Esophagus mucosa (tissue), 1 donor: ENCODE measurements around the gene NUP188. TPM values are rescaled to one million over a fixed set of nuclear protein-coding genes. Genes with fewer than 3 reads are reported as not detected.

Experiments used
- ATAC-seq: fragments of 200-7000 bp; cut with Tn5 transposase; one replicate; pipeline ENCODE4 v1.9.1; 2020
- total RNA-seq: library from RNA; stranded (reverse); gene quantifications from one replicate; pipeline ENCODE4 v1.2.4, GENCODE V29; 2023
- donor health status: DM: yes; HTN: yes; CAD: no.

Gene NUP188, protein sequence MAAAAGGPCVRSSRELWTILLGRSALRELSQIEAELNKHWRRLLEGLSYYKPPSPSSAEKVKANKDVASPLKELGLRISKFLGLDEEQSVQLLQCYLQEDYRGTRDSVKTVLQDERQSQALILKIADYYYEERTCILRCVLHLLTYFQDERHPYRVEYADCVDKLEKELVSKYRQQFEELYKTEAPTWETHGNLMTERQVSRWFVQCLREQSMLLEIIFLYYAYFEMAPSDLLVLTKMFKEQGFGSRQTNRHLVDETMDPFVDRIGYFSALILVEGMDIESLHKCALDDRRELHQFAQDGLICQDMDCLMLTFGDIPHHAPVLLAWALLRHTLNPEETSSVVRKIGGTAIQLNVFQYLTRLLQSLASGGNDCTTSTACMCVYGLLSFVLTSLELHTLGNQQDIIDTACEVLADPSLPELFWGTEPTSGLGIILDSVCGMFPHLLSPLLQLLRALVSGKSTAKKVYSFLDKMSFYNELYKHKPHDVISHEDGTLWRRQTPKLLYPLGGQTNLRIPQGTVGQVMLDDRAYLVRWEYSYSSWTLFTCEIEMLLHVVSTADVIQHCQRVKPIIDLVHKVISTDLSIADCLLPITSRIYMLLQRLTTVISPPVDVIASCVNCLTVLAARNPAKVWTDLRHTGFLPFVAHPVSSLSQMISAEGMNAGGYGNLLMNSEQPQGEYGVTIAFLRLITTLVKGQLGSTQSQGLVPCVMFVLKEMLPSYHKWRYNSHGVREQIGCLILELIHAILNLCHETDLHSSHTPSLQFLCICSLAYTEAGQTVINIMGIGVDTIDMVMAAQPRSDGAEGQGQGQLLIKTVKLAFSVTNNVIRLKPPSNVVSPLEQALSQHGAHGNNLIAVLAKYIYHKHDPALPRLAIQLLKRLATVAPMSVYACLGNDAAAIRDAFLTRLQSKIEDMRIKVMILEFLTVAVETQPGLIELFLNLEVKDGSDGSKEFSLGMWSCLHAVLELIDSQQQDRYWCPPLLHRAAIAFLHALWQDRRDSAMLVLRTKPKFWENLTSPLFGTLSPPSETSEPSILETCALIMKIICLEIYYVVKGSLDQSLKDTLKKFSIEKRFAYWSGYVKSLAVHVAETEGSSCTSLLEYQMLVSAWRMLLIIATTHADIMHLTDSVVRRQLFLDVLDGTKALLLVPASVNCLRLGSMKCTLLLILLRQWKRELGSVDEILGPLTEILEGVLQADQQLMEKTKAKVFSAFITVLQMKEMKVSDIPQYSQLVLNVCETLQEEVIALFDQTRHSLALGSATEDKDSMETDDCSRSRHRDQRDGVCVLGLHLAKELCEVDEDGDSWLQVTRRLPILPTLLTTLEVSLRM (N-terminal part only)
- 43.5 TPM for total RNA-seq

DNA sequence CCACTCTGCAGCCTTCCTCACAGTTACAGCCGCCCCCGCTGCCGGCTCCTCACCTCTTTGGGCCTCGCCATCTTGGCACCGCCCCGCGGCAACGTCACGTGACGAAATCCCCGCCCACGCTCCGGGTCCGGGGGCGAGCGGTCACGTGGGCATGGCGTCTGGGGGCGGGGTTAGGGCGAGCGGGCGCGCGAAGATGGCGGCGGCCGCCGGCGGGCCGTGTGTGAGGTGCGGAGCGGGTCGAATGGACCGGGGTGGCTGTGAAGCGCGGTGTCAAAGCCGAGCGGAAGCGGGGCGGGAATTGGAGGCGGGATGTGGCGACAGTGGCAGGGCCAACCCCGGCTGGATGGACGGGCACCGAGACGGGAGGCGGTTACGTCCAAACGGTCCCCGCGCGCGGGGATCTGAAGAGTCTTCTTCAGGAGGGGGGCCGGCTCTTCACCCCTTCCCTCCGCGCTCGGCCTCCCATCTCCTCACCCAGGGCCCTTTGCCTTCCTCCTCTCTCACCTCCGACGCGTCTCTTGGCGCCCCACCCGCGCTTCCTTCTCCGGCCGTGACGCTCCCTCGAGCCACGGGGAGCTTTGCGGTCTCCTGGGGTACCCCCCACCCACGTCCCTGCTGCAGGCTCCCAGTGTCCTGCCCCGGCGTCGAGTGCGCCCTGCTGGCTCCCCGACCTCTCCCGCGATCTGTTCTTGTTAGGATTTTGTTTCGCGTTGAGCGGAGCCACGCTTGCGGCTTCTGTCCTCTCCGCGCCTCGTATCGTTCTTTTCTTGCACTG, at the start of gene NUP188, which contains the start of gene DOLK:
TSS of gene NUP188 (plus strand) at position 173 of the 775 bp plus-strand sequence. CDS start at position 194, 21 bp downstream.
TSS of gene DOLK (minus strand) at position 77 of the 775 bp plus-strand sequence. CDS start 300 bp downstream, outside the sequence.
- peak; percentile 90 for ATAC-seq

DNA sequence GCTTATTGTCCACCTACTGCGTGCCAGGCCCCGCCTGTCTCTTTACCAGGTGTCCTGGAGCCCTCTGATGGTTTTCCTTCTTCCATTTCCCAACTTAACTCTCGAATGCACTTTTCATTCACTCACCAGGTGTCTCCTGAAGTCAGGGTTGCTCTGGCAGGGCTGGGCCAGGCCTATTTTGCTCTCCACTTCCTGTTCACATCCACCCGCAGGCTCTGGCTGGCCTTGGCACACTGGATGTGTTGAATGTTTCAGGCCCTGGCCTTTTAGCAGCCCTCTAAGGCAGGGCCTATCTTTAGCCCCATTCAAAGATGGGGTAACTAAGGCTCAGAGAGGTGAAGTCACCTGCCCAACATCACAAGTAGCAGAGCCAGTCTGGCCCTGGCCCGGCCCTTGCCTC, 49.1 kb upstream of the NUP188 start:
- ATAC-seq = no peak

DNA sequence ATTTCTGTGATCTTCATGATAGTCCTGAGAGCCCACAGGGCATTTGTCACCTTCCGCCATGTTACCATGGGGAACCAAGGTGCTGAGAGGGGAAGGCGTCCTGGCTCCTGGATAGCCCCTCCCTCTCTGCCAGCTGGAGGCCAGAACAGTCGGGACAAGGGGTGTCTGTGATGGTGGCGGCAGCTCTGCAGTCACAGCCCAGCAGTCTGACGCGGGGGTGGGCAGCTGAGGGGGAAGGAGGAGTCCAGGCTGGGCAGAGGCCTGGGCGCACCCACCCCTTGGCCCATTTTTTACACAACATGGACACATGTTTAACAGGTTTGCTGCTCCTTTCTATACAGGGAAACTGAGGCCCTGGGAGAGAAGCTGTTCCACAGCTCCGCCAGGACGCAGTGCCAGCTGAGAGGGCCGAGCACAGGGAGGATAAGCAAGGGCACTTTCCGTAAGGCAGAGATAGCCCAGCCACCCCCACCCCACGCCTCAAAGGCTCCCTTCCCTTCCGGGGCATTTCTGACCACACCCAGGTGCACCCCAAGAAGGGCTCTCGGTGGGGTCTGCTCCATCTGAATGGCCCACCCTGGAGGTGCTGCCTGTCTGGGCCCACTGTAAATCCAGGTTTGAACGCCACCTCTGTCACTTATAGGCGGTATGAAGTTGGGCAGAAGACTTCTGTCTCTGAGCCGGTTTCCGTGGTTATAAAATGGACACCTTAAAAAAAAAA, 48.5 kb upstream of the NUP188 start:
- ATAC-seq = no peak

DNA sequence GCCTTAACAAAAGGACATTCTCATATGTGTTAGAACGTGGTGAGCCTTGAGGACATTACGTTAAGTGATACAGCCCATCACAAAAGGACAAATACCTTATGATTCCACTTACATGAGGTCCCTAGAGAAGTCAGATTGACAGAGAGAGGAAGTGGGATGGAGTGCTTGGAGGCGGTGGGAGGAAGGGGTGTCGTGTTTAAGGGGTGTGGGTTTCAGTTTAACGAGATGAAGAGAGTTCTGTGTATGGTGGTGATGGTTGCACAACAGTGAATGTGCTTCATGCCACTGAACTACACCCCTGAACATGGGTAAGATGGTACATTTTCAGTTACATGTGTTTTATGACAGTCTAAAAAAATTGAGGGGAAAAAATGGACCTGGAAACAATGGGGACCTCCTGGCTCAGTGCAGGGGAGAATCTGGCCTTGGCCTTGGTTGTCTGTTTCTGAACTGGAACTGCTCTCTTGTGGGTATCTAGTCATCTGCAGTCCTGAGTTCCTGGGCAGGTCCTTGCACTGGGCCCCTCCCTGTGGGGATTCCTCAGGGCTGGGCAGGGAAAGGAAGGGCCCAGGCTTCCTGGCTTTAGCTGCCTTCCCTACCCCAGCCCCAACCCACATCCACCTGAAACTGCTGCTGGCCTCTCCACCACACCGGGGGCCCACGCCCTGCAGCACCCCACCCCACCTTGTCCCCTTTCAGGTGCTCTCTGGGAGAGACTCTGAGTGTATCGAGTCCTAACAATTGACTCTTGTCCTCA, 47.8 kb upstream of the NUP188 start:
- peak; percentile 71 for ATAC-seq

DNA sequence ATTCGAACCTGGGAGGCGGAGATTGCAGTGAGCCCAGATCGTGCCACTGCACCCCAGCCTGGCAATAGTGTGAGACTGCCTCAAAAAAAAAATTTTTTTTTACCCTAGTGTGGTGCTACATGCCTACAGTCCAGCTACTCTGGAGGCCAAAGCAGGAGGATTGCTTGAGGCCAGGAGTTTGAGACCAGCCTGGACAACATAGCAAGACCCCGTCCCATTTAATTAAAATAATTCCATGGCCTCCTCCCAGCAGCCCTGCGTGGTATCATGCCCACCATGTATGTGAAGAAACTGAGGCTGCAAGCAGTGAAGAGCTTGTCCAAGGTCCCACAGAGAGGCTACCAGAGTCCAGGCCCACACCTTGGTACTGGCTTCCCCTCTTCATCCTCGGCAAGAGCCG, 46.1 kb upstream of the NUP188 start:
- ATAC-seq = no peak

DNA sequence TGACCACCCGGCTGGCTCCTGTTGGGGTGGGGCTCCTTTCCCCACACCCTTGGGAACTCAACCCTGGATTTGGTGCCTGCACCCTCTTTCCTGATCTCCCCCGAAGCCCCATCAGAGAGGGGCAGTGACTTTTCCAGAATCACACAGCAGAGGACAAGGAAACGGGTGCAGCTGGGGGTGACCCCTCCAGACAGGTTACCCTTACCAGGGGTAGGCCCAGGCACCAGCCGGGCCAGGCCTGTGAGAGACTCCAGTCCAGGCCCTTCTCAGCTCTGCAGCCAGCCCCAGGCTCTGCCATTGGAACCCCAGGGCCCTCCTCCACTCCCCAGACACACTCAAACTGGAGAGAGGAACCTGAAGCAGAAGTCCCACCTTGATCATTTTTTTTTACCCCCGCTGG, 45.7 kb upstream of the NUP188 start:
- peak; percentile 0 for ATAC-seq

DNA sequence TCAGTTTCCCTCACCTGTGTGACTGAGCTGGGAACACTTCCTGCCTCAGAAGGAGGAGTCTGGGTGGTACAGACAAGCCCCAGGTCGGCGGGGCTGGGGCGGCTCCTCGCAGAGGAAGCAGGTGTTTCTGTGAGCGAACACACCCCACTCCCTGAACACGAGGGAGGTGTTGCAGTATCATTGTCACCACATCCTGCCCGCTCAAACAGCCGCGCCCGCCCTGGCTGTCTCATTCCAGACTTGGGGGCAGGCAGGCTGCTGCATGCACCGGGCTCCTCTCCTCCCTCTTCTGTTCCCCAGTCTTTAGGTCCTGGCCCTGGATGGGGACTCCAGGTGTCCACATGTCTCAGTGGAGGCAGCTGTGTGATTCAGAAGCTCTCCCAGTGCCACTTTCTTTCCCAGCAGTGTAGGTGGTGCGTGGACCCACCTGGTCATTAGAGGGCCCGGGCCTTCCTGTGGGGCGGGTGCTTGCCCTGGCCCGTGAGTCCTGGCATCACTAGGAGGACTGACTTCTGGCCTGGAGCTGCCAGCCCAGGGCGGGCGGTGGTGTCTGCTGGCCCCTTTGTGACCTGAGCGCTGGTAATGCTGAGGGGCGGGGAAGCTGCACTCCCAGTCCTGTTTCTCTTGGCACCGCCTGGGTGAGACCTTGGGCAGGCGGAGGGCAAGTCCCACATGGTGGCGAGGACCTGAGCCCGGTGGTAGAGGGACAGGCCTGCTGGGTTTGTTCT, 45.0 kb upstream of the NUP188 start:
- peak; percentile 85 for ATAC-seq

DNA sequence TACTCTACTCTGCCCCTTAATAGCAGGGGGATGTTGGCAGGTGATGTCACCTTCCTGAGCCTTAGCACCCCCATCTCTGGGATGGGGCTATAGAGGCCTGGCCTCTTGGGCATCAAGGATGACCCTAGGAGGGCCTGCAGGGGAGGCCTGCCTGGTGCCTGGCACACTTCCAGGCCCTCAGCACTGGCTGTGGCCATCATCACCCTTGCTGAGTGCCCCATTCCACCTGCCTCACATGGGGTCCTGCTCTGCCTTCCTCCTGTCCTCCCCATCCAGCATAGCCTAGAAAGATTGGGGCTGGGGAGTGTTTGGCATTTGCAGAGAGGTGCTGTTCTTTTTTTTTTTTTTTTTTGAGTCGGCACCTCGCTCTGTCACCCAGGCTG, 44.4 kb upstream of the NUP188 start:
- ATAC-seq = no peak

DNA sequence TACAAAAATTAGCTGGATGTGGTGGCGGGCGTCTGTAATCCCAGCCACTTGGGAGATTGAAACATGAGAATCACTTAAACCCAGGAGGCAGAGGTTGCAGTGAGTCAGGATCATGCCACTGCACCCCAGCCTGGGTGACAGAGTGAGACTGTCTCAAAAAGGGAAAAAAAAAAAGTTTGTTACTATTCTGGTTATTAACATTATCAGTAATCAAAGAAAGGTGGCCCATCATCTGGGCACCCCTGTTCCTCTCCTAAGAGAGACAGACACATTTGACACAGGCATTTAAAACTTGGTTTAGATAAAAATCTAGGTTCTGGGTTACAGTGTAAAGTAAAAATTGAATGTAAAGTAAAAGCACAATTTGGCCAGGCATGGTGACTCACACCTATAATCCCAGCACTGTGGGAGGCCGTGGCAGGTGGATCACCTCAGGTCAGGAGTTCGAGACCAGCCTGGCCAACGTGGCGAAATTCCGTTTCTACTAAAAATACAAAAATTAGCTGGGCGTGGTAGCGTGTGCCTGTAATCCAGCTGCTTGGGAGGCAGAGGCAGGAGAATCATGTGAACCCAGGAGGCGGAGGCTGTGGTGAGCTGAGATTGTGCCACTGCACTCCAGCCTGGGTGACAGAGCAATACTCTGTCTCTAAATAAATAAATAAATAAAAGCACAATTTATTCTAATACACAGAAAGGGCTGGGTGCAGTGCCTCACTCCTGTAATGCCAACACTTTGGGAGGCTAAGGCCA, 43.5 kb upstream of the NUP188 start:
- ATAC-seq = no peak

DNA sequence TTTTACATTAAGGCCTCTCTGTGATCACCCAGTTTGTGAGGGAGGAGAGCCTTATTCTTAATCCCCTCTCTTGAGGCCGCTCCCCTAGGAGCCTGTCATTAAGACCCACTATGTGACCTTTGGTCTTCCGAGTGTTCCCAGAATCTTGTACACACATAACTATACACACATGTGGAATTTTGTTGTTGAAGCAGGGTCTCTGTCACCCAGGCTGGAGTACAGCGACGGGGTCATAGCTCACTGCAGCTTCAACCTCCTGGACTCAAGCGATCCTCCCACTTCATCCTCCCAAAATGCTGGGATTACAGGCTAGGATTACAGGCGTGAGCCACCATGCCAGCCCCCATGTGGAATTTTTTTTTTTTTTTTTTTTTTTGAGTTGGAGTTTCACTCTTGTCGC, 41.5 kb upstream of the NUP188 start:
- ATAC-seq = no peak

DNA sequence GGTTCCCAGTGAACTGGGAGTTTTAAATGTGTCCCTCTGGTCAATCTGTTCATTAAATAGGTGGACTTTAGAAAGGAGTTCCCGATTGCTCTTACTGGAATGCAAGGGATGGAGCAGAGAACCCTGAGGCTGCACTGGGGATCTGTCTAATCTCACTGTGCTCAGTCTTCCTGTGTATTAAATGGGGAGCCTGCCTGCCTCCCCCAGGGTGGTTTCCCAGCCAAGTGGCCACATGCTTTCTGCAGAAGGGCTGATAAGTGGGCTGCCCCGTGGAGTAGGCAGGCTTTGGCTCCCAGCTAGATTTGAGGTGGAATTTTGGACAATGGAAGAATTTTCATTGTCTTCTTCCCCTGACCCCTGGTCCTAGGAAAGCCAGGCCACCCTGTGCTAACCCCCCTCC, 40.8 kb upstream of the NUP188 start:
- ATAC-seq = no peak

DNA sequence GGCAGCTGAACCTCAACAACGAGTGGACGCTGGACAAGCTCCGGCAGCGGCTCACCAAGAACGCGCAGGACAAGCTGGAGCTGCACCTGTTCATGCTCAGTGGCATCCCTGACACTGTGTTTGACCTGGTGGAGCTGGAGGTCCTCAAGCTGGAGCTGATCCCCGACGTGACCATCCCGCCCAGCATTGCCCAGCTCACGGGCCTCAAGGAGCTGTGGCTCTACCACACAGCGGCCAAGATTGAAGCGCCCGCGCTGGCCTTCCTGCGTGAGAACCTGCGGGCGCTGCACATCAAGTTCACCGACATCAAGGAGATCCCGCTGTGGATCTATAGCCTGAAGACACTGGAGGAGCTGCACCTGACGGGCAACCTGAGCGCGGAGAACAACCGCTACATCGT, 39.1 kb upstream of the NUP188 start:
- no peak for ATAC-seq

DNA sequence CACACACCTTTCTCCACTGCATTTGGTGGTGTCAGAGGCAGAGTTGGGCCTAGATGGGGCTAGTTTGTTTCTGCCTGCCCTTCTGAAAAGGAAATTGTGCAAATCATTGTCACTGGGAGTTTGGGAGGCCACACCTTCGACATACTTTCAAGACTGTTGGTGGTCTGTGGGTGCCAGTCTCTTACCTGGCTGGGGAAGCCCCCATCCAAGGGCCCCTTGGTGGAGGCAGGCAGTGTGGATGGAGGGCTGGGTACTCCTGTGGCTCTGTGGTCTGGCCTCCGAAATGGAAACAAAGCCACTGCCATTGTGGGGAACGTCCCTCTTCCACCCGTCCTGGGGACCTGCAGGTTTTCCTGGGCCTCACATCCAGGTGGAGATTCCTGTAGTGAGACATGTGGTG, 37.6 kb upstream of the NUP188 start:
- ATAC-seq = no peak

DNA sequence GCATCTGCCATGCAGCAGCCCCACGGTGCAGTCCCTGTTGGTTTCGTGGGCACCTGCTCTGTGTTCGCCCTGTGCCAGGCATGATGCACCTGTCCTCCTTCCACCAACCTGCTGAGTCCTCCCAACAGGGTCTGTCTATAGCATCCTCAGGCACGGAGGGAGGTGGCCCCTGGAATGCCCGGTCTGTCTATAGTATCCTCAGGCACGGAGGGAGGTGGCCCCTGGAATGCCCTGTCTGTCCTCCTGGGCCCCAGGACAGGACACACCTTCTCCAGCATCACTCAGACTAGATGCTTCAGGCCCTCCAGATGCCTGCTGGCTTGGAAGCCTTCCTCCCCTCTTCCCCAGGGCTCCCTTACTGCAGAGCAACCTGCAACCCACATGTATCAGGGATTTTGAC, 36.6 kb upstream of the NUP188 start:
- no peak for ATAC-seq

DNA sequence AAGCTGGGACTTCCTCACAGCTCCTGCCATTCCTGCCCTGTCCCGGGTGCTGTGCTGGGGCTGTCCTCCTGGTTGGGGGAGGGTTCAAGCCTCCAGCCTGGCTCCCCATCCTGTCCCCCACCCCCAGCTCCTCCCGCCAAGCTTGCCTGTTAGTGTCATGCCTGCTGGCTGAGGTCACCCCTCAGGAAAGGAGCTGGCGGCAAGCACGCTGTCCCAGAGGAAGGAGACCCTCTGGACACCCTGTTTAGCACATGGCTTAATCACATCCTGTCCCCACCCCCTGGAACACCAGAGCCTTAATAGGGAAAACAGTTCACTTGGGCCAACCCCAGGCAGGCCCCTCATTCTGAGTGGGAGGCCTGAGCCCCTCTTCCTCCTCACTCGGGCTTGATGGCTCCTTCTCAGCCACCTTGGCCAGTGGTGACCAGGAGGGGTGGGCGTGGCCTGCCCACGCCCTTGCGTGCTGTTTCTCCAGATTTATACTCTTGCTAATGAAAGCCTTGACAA, 35.9 kb upstream of the NUP188 start:
- peak; percentile 18 for ATAC-seq

DNA sequence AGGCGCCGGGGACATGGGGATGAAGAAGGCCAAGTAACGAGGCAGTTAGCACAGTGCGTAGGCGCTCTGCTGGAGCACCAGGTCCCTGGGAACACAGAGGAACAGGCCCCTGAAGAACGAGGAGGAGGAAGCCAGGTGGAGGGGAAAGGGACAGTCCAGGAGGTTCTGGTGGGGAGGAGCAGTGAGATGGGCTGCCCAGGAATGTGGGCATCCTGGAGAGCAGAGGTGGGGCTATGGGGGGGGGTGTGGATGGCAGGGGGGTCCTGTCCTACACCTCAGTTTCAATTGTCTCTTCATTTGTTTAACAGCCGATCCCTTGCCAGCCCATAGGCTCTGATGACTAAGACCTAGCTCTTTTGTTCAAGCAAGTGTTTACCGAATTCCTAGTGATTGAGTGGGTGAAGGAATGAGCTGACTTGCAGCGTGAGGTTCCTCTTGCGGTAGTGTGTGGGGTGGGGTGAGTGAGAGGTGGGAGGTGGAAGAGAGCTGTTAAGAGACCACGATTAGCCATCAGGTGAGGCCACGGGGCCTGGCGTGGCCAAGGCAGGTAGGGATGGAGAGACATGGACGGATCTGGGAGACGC, 35.1 kb upstream of the NUP188 start:
- peak; percentile 83 for ATAC-seq

DNA sequence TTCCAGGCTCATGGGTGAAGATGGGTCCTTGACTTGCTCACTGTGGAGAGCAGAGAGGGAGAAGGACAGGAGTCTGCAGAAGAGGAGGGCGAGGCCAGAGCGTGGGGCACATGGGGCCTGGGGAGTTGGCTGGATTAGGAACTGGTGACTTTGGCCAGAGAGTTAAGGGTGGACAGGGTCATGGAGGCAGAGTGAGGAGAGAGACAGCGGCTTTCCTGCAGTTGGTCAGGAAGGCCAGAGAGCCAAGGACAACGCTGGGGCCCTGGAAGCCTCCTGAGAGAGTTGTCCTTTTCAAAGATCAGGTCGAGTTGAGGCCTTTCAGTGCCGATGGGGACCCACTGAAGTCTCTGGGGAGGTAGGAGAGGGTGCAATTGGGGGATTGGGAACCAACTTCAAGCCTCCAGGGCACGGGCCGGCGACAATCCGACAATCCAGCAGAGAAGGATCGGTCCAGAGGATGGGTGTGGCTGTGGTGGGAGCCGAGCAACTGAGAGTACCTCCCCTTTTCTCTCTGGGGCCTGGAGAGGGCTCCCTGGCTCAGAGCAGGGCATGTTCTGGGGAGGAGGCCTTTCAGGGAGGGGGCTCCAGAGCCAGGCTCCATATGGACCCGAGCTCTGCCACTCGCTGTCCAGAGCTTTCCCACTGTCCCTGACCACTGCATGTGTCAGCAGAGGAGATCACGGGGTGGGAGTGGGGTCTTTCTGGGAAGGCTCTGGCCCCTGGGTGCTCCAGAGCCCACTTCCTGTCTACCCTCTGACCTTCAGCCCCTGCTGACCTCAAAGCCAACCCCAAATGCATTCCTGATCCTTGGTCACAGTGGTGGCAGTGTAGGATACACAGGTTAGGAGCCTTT, 34.2 kb upstream of the NUP188 start:
- peak; percentile 5 for ATAC-seq
